ENCODE results near the gene KCNMA1. TPM values are rescaled to one million over a fixed set of nuclear protein-coding genes. Genes with fewer than 3 reads are reported as not detected.

KCNMA1 gene
- total RNA-seq, 2 donors from 2014 or later, result 29.1 to 37.9 TPM

GRCh38 chr10:77190291-77190690 is 447.3 kb downstream of the KCNMA1 start:
- TF ChIP-seq POLR2A (IDR thresholded peaks at IDR 0.05) (no peak), POLR2AphosphoS5 (IDR thresholded peaks at IDR 0.05) (no peak), CTCF (IDR thresholded peaks at IDR 0.05) (no peak)
- no peak for DNase-seq (ENCODE audit: low spot score)
- 91% methylated on average over 1 of the region's 1 CpG for WGBS
- Histone ChIP-seq H3K9me3 (no peaks in the 10 kb centered on the region), H3K4me1 (replicated peaks) (no peaks in the 10 kb centered on the region), H3K4me3 (no peak overlapping the region), H3K27me3 (replicated peaks; ENCODE audit: insufficient read depth) (no peaks in the 10 kb centered on the region), H3K27ac (no peak overlapping the region), H3K36me3 (no peaks in the 10 kb centered on the region)
- intact Hi-C loops (cut with DNase I), result no loop called here

DNA sequence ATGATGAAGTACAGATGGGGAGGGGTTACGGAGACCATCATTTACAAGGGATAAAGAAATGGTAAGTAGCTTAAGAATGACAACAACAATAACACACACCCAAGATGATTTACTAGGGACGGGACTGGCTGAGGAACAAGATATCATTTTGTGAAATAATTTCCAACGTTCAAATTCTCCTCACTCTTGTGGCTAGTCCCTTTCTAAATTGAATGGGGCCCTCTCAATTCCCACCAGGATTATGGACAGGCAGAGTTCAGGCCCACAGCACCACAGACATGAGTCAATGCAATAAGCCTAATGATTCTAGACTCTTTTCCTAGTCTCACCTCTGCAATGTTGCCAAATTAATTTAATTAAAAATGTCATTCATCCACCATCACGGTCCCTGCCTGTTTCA is 448.1 kb downstream of the KCNMA1 start:
- Histone ChIP-seq H3K27me3 (replicated peaks; ENCODE audit: insufficient read depth) (no peaks in the 10 kb centered on the region), H3K36me3 (no peaks in the 10 kb centered on the region), H3K4me1 (replicated peaks) (no peaks in the 10 kb centered on the region), H3K27ac (no peak overlapping the region), H3K4me3 (no peak overlapping the region), H3K9me3 (no peaks in the 10 kb centered on the region)
- 88% methylated on average over 4 of the region's 4 CpGs for WGBS
- no peak for DNase-seq (ENCODE audit: low spot score)
- TF ChIP-seq CTCF (IDR thresholded peaks at IDR 0.05), result no peak
- no peak for TF ChIP-seq POLR2AphosphoS5 (IDR thresholded peaks at IDR 0.05)
- no peak for TF ChIP-seq POLR2A (IDR thresholded peaks at IDR 0.05)
- intact Hi-C loops (cut with DNase I), result no loop called here

DNA sequence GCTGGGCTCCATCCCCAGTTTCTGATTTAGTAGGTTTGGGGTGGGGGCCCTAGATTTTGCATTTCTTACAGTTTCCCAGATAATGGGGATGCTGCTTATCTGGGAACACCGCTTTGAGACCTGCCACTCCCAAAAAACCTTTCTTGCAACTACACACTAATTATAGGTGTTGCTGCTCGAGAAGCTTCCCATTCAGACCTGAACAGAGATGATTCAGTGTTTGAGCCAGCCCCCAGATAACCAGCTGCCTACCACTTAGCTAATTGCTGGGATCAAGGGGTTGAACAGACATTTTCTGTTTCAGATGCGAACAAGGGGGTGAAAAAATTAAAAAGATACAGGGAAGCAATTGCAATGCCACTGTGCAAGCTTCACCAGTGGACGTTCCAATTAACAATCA is 448.5 kb downstream of the KCNMA1 start:
- Histone ChIP-seq H3K4me3 (no peak overlapping the region), H3K27me3 (replicated peaks; ENCODE audit: insufficient read depth) (no peaks in the 10 kb centered on the region), H3K27ac (no peak overlapping the region), H3K4me1 (replicated peaks) (no peaks in the 10 kb centered on the region), H3K9me3 (no peaks in the 10 kb centered on the region), H3K36me3 (no peaks in the 10 kb centered on the region)
- DNase-seq (ENCODE audit: low spot score), result no peak
- intact Hi-C loops (cut with DNase I), result no loop called here
- TF ChIP-seq POLR2AphosphoS5 (IDR thresholded peaks at IDR 0.05) (no peak), CTCF (IDR thresholded peaks at IDR 0.05) (no peak), POLR2A (IDR thresholded peaks at IDR 0.05) (no peak)
- WGBS, result 92% methylated on average over 4 of the region's 4 CpGs

DNA sequence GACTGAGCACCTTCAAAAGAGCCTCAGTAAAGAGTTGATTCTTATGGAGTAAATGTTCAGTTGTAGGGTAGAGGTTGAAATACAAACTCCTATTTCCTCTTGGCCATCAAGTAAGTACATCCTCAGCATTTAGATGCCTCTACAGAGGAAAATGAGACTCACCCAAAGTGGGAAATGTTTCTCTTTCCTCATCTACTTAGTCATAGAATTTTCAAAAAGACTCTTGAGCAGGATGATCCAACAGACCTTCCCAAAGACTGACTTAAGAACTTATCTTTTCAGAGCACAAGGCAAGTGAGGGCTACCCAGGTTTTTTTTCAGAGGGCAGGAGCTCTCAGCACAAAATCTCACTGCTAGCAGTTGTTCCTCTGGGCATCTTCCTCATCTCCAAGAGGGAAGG is 449.1 kb downstream of the KCNMA1 start:
- intact Hi-C loops (cut with DNase I), result no loop called here
- no peak for TF ChIP-seq POLR2A (IDR thresholded peaks at IDR 0.05)
- TF ChIP-seq CTCF (IDR thresholded peaks at IDR 0.05), result no peak
- no peak for TF ChIP-seq POLR2AphosphoS5 (IDR thresholded peaks at IDR 0.05)
- Histone ChIP-seq H3K4me3 (no peak overlapping the region), H3K4me1 (replicated peaks) (no peaks in the 10 kb centered on the region), H3K27me3 (replicated peaks; ENCODE audit: insufficient read depth) (no peaks in the 10 kb centered on the region), H3K27ac (no peak overlapping the region), H3K9me3 (no peaks in the 10 kb centered on the region), H3K36me3 (no peaks in the 10 kb centered on the region)
- no peak for DNase-seq (ENCODE audit: low spot score)

- Histone ChIP-seq H3K9me3 (no peaks in the 10 kb centered on the region), H3K27me3 (replicated peaks; ENCODE audit: insufficient read depth) (no peaks in the 10 kb centered on the region), H3K27ac (peak overlapping the region in 1 of 2 donors; percentile 1), H3K4me3 (no peak overlapping the region), H3K4me1 (replicated peaks) (no peaks in the 10 kb centered on the region), H3K36me3 (no peaks in the 10 kb centered on the region)
- WGBS, result 44% methylated on average over 1 of the region's 1 CpG
- TF ChIP-seq CTCF (IDR thresholded peaks at IDR 0.05) (no peak), POLR2AphosphoS5 (IDR thresholded peaks at IDR 0.05) (no peak), POLR2A (IDR thresholded peaks at IDR 0.05) (no peak)
- DNase-seq (ENCODE audit: low spot score), result no peak
- intact Hi-C loops (cut with DNase I), result no loop called here
Measured at GRCh38 chr10:77188000-77188395, 449.6 kb downstream of the KCNMA1 start.
